HG03575 (cell line): ENCODE measurements around the gene ZMAT5.

ENCODE experiments used
- ATAC-seq: cut with Tn5 transposase; IDR thresholded peaks from one replicate; pipeline ENCODE4 v1.9.1; 2021; ENCODE audit not compliant: unreplicated experiment, insufficient number of reproducible peaks, low FRiP score; ENCODE audit errors: extremely low read depth

The ZMAT5 gene

DNA sequence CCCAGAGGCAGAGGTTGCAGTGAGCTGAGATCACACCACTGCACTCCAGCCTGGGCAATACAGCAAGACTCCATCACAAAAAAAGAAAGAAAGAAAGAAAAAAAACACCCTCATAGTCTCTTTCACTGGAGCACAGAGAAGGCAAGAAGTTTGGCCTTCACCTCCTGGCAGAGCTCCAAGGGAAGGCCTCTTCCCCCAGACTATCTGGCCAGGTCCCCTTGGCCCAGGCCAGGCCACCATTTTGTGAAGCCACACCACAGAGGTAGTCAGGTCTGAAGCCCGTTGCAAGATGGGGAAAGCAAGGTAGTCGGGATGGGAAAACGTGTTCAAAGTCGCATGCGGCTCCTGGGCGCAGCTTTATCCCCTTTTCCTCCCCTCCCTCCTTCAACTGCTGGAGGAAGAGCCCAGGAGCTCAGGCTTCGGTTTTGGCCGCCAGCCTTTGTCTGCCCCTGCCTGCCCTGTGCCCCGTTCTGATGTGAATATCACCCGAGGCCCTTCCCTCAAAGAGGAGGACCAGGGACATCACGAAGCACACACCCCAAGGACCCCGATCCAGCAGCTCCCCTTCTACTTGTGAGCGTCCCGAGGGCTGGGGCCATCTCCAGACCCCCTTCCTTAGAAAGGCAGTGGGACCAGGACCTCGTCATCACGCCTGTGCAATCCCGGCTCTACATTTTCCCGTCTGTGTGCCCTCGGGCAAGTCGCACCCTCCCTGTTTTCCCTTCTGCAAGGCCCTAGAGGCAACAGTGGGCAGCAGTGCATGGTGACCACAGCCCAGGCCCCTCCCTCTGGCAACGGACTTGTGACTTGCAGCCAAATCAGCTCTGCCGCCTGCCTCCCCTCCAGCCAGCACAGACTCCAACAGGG is 29.3 kb downstream of the ZMAT5 start:
- ATAC-seq = no peak

DNA sequence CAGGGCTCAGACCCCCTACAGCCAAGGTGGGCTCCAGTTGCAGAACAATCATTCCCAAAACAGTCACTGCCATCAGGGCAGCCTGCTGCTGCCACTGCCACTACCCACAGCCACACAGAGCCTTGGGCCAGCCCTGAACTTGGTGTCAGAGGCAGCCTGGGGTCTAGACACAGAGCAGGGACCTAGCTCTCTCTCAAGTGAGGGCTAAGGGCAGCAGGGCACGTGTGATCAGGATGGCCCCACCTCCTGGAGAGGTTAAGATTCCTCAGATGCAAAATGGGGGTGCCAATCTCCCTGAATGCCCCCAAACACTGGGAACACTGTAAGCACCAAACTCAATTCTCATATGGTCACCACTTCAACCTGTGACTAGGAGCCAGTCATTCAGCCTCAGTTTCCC is 31.4 kb downstream of the ZMAT5 start:
- no peak for ATAC-seq

DNA sequence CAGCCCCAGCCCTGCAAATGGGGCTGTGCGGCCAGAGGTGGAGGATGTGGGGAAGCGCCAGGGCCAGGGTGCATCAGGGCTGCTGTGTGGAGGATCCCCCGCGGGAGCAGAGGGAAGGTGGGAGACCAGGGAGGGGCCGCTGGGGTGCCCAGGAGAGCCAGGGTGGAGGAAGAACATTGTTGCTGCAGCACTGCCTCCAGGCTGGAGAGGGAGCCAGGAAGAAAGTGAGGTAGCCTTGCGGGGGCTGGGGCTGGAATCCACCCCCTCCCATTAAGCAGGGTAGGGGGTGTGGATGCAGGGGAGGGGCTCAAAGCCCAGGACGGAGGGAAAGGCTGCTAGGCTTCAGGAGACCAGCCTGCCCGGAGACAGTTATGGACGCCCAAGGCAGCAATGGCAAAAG is 32.0 kb downstream of the ZMAT5 start:
- no peak for ATAC-seq

DNA sequence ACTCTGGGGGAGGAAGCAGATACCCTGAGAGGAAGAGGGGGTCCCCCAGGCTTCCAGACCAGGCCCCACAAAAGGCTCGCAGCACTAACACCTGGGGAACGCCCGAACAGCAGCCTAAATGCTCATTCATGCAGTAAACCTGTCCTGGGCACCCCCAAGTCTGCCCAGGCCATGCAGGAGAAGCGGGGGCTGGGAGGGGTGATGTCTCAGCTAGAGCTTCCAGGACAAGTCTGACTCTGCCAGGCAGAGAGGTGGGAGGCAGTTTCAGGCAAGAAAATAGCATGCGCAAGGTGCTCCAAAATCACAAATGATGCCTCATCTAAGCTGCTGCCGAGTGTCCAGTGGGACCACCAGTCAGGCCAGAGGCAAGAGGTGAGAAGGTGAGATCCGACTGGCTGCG is 32.4 kb downstream of the ZMAT5 start:
- ATAC-seq = no peak

DNA sequence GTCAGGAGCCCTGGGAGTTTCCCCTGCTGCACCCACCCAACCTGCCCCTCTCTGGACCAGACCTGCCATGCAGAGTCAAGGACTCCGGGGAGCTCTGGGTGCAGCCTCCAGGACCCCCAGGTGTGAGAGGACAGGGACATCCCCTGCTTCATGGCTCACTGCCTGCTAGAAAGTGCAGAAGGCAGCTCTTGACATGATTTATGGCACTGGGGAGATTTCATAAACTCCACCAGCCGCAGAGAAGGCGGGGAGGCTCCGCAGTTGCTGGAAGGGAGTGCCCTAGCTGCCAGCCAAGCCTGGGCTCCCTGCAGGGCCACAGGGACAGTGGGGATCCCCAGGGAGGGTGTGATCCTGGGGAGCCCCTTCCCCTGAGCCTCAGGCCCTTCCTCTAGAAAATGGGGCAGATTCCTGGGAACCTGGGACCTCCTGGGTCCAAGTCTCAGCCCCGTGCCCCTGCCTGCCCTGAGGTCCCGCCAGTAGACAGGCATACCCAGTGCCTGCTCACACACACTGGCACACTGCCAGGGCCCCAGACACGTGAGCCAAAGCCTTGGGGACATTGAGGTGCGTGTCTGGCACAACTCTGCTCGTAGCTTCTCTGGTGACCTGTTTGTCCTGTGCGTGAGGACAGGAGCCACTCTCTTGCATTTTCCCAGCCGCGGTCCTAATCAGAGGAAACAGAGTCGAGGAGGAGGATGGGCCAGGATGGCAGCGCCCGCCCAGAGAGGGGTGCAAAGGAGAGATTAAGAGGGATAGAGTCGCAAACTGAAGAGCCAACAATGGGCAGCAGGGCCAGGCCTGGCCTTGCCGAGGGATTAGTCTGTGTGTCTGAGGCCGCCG is 33.2 kb downstream of the ZMAT5 start:
- ATAC-seq = no peak

DNA sequence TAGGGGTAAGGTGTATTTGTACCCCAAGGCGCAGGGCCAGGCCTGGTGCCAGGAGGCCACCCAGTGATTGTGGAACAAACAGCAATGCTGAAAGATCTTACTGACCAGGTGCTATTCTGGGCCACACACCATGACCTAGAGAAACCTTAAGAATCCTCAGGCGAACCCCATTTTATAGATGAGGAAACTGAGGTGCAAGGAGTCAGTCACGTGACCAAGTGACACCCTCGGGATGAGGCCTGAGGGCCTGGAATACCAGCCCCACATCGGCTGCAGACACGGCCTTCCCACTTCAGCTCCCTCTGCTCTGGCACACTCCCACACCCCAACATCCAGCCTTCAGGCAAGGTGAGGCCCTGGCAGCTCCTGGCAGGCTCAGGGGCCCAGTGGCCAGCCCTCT is 33.9 kb downstream of the ZMAT5 start:
- no peak for ATAC-seq

DNA sequence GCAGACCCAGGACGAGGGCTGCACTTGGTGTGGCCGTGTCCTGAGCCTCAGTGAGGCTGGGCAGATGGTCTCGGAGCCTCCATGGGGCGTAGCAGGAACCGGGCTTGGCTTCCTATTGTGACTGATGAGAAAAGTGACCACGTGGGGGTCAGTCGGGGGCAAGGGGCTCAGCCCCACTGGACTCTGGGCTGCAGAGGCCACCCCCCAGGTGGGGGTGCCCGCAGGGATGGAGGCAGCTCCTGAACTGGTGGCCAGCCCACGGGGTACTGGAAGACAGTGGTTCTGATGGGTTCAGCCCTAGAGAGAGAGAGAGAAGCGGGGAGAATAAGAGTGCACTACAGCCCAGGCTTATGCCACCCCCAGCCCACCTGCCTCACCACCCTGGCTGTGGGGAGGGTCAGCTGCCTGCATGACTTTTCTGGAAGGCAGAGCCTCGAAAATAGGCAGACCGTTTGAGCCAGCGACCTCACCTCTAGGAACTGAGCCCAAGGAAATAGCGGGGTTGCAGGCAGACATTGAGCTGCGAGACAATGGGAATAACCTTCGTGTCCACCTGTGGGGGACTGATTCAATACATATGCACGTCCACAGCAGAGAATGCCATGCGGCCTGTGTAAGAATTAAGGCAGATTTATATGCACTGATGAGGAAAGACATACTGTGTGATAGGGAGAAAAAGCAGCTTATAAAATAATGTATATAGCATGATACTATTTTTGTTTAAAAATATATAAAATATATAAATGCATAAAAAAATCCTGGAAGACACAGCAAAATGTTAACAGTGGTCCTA is 35.6 kb downstream of the ZMAT5 start:
- ATAC-seq = no peak

DNA sequence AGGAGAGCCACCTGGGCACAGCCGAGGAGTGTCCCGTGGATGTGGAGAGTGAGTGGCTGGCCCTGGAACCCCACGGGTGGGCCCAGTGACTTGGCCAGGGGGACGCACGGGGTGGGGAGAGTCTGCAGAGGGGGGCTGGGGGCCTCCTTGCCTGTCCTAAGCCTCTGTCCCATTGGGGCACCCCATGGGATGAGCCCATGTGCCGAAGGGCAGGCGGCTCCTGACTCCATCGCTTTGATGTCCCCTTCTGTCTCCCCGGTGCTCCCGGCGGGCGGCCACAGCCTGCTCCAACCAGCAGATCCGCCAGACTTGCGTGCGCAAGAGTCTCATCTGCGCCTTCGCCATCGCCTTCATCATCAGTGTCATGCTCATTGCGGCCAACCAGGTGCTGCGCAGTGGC is 37.6 kb downstream of the ZMAT5 start:
- ATAC-seq = no peak

DNA sequence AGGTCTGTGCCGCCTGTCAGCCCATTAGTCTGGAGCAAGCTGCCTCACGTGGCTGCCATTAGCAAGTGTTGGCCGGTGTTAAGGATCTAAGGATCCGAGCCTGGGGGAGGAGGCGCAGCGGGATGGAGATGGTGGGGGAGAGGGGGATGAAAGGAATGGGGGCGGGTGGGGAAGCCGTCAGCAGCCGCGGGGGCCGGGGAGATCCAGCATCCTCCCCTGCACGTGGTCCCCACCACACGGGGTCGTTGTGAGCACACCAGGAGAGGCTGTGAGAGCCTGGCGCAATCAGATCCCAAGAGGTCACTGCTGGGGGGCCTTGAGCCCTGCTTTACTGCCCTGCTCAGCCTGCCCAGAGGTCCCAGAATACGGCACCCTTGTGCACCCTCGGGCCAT is 39.7 kb downstream of the ZMAT5 start:
- no peak for ATAC-seq

DNA sequence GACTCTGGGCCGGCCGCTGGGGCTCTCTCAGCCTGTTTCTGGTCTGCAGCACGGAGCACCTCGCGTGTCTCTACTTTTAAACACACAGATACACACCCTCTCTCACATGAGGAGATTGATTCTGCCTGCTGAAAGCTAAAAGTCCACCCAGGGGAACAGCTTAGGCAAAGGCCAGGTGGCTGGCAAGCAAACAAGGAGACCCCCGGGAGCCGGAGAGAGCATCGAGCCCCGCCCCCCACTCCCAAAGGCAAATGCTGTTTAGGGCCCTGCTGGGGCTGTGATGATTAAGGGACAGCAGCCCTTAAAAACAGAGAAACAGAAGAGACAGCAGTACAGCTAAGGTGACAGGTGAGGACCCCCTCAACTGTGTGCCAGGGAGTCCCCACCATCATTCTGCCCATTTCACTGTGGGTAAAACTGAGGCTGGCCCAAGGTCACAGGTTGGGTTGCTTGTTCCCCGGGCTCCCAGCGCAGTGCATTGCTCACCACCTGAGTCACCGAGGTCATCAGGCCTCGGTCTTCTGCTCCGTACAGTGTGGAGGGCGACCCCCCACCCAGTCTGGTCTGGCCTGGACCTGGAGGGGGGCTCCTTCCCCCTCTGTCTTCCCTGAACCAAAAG is 40.2 kb downstream of the ZMAT5 start:
- no peak for ATAC-seq

DNA sequence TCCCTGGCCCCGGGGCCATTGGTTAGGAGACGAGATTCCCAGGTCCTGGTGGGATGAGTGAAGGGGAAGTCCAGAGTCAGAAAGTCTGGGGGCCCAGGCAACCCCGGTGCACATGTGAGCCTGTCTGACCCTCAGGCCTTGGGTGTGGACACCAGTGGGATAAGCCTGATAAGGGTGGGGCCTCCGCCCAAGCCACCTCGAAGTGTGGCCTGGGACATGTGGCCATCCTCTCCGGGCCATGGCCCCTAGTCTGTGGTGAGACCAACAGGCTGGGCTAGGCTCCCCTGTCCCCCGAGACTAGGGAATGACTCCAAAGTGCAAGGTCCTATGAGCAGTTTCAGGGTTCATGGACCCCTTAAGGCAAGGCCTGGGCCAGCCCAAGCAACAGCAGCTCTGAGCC is 40.7 kb downstream of the ZMAT5 start:
- ATAC-seq = no peak

DNA sequence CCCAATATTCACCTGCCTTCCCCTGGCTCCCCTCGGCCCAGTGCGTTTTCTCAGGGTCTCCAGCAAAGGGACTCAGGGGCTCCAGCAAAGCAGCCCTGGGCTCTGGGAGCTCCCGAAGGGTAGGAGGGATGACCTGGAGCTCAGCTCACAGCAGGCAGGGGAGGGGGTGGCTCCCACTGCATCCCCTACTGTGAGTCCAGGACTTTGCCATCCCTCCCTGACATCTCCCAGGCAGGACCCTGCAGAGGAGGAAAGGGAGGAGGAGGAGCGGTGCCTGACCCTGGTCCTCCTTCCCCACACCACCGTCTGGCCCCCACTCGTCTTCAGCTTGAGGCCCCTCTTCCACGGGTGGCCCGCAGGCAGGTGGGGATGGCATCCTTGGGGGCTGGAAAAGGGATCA is 42.0 kb downstream of the ZMAT5 start:
- ATAC-seq = no peak

DNA sequence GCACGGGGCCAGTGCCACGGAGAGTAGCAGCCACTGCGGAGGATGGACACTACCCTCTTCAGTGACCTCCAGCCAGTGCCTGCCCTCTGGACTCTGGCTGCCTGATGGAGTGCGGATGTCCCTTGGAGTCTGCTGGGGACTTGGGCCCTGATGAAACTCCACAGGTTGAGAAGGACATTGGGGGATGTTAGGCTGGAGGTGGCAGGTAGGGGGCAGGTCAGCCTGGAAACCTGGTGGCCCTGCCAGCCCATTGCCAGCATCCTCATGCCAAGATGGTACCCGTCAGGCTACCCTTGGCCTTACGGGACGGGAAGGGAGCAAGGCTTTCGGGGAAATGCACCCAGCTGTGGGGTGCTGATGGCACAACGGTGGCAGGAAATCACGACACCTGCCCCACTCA is 43.0 kb downstream of the ZMAT5 start:
- no peak for ATAC-seq

DNA sequence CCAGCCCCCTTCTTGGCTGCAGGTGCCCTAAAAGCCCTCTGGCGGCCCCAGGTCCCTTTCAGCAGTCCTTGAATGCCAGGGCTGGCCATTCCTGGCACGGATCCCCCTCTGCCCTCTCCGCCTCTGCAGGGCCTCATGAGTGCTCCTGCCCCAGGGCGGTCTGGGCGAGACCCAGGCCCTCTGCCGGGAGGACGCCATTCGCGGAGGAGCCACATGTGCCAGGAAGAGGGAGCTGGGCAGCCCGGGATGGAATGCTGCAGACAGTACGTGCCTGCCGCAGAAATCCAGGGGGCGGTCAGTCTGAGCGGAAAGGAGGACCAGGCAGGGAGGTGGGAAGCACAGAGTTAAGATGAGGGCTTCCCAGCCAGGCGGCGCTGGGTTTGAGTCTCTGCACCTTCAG is 44.2 kb downstream of the ZMAT5 start:
- ATAC-seq = no peak

DNA sequence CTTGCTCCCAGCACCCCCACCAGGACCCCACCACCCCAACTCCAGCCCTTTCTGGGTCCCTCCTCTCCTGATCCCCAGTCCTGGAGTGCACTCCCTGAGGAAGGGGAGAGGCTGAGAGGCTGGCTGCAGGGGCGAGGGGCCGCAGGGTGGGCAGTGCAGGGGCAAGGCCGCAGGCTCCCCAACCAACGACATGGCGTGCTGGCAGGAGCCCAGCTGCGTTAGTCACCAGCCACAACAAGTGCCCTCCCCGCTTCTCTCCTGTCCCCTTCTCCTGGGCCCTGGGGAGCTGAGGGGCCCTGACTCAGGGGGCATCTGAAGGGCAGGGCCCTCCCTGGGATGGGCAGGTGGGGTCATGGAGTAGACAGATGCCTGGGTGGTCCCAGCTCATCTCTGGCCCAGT is 44.7 kb downstream of the ZMAT5 start:
- ATAC-seq = no peak

DNA sequence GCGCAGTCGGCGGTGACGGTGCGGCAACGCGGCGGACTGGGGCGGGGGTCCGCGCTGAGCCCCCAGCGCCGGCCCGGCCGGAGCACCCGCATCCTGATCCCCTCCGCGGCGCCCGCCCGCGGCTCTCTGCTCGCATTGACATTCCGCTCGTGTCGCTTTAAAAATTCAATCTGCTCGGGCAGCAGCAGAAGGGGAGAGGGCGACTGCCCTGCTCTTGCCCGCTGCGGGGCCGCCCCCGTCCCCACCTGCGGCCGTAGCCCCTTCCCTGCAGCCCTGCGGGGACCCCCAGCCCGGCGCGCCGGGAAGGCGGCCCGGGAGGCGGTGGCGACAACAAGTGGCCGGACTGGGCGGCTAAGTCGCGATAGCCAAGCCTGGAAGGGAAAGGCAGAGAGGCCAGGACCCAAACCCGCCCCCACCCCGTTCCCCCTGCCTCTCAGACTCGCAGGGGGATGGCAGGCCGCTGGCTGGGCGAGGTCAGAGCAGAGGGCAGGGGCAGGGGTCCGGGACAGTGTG is 45.9 kb downstream of the ZMAT5 start:
- ATAC-seq = no peak

DNA sequence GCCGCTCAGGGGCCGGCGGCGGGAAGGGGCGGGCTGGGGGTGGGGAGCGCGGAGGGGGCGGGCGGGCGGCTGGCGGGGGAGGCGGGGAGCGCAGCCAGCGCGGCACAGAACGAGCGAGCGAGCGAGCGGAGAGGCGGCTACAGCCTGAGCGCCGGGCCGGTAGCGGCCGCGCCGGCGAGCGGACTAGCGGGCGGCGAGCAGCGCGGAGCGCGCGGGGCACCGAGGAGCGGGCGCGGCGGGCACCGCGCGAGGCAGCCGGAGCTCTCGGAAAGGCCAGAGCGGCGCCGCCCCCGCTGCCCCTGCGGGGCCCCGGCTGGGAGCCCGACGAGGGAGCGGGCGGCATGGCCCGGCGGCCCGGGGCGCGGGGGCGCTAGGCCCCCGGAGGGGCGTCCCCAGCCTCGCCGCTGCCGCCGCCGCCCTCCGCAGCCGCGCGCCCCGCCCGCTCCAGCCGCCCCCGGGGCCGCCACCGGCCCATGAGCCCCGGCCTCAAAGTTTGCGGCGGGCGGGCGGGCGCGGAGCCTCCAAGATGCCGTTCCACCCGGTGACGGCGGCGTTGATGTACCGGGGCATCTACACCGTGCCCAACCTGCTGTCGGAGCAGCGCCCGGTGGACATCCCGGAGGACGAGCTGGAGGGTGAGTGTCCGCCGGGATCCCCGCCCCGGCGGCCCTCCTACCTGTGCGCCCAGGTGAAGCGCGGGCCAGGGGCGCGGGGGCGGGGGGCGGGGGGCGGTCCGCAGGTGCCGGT is 46.7 kb downstream of the ZMAT5 start, which contains the start of gene CABP7:
Gene CABP7, plus strand, starts transcription at position 105 of the 747 bp plus-strand sequence. Its CDS starts 422 bp downstream, at position 527.
- no peak for ATAC-seq
